Keratinocyte (primary cell): Measurements from ENCODE around the gene FAM204A. TPM values are rescaled to one million over a fixed set of nuclear protein-coding genes. Genes with fewer than 3 reads are reported as not detected.

Experiments used
- DNase-seq: peaks from one replicate; pipeline ENCODE4 v3.0.0-alpha.2; 2011; ENCODE audit warnings: low read depth, missing footprints, low spot score
- FAIRE-seq: peaks from 2 replicates; lab custom pipeline; 2011; peaks lifted over from hg19 to GRCh38; lab: Jason Lieb, UNC
- H2AFZ ChIP-seq: 2 replicates; pipeline ENCODE4 v1.6.0; 2012; ENCODE audit warnings: low read length, control low read depth, inconsistent platforms; ENCODE audit not compliant: control insufficient read depth
- H3K27ac ChIP-seq: 2 replicates; pipeline ENCODE4 v1.5.1; 2011; ENCODE audit warnings: low read length; ENCODE audit not compliant: control insufficient read depth, insufficient read depth
- H3K27me3 ChIP-seq: 3 replicates; pipeline ENCODE4 v1.6.0; 2011; ENCODE audit warnings: low read length; ENCODE audit not compliant: control insufficient read depth, insufficient read depth; ENCODE audit errors: extremely low read depth
- H3K36me3 ChIP-seq, 2 experiments: 2 replicates in 1 of 2; 3 replicates in 1 of 2; pipeline ENCODE4 v1.5.1; 2011; ENCODE audit warnings: low read length in 2 of 2, mild to moderate bottlenecking in 1 of 2; ENCODE audit not compliant: control insufficient read depth in 2 of 2, insufficient read depth in 2 of 2; ENCODE audit errors: extremely low read depth in 1 of 2
- H3K4me1 ChIP-seq: 3 replicates; pipeline ENCODE4 v1.5.1; 2011; ENCODE audit warnings: low read length; ENCODE audit not compliant: control insufficient read depth, insufficient read depth; ENCODE audit errors: extremely low read depth
- H3K4me2 ChIP-seq: 3 replicates; pipeline ENCODE4 v1.6.0; 2011; ENCODE audit warnings: low read depth, low read length; ENCODE audit not compliant: control insufficient read depth, insufficient read depth; ENCODE audit errors: extremely low read depth
- H3K4me3 ChIP-seq, 3 experiments: fragments of 200-600 bp in 1 of 3; sonication (generic) in 1 of 3; 2 replicates in 2 of 3; 3 replicates in 1 of 3; pipeline ENCODE4 v1.5.1; 2011 to 2016; ENCODE audit warnings: low read length in 3 of 3, mild to moderate bottlenecking in 3 of 3, control low read depth in 2 of 3, inconsistent platforms in 1 of 3, low read depth in 1 of 3, mixed read lengths in 1 of 3, mixed run types in 1 of 3, moderate library complexity in 1 of 3; ENCODE audit not compliant: control insufficient read depth in 2 of 3, insufficient read depth in 2 of 3; ENCODE audit errors: extremely low read depth in 1 of 3
- H3K79me2 ChIP-seq: 2 replicates; pipeline ENCODE4 v1.6.0; 2012; ENCODE audit warnings: low read length; ENCODE audit not compliant: control insufficient read depth, insufficient read depth
- H3K9ac ChIP-seq: 3 replicates; pipeline ENCODE4 v1.6.0; 2011; ENCODE audit warnings: low read length; ENCODE audit not compliant: control insufficient read depth, insufficient read depth; ENCODE audit errors: extremely low read depth
- H3K9me1 ChIP-seq: 3 replicates; pipeline ENCODE4 v1.6.0; 2011; ENCODE audit warnings: low read length; ENCODE audit not compliant: control insufficient read depth, insufficient read depth; ENCODE audit errors: extremely low read depth
- H3K9me3 ChIP-seq: 2 replicates; pipeline ENCODE4 v1.5.1; 2012; ENCODE audit warnings: low read depth, low read length; ENCODE audit not compliant: control insufficient read depth
- H4K20me1 ChIP-seq: 3 replicates; pipeline ENCODE4 v1.6.0; 2011; ENCODE audit warnings: low read length; ENCODE audit not compliant: control insufficient read depth, insufficient read depth; ENCODE audit errors: extremely low read depth
- EZH2 ChIP-seq: IDR thresholded peaks from one replicate; pipeline ENCODE4 v1.6.1; 2012; ENCODE audit warnings: inconsistent platforms, mild to moderate bottlenecking, low read length, moderate library complexity
- dilution Hi-C: fragments of 300-500 bp; cut with MboI; formaldehyde crosslinking; loops from one replicate; pipeline ENCODE4 v1.7.0; 2020; ENCODE audit warnings: low sequenced_read_pairs; ENCODE audit not compliant: extremely low pct_ligation_motif_present
- polyA plus RNA-seq, 5 experiments: library from polyadenylated mRNA; depleted of rRNA in 3 of 5; stranded (reverse) in 3 of 5; stranded (forward) in 1 of 5; unstranded in 1 of 5; fragments of >200 nt; gene quantifications; 1 replicate in 1 of 5; 2 replicates in 3 of 5; 3 replicates in 1 of 5; pipeline versions ENCODE4 v1.2.1 to v1.2.3, GENCODE V29; 2011 to 2012; ENCODE audit warnings: missing spikeins in 2 of 5, low read depth in 1 of 5, low replicate concordance in 1 of 5
- TF ChIP-seq, protein P1 (sequence below), 3 experiments: IDR thresholded peaks in 1 of 3; conservative IDR thresholded peaks in 1 of 3; optimal IDR thresholded peaks in 1 of 3; 2 replicates in 2 of 3; 3 replicates in 1 of 3; pipeline versions ENCODE3 to v1.5.1; 2011; ENCODE audit warnings: low read length in 3 of 3, mild to moderate bottlenecking in 3 of 3, moderate library complexity in 2 of 3, control low read depth in 1 of 3, inconsistent platforms in 1 of 3; ENCODE audit not compliant: insufficient read depth in 2 of 3; ENCODE audit errors: extremely low read depth in 1 of 3

FAM204A gene
- polyA plus RNA-seq, 1 donor (not counting 4 experiments of a cell fraction or from before 2014, with no cell fraction given): 38.6 TPM

DNA sequence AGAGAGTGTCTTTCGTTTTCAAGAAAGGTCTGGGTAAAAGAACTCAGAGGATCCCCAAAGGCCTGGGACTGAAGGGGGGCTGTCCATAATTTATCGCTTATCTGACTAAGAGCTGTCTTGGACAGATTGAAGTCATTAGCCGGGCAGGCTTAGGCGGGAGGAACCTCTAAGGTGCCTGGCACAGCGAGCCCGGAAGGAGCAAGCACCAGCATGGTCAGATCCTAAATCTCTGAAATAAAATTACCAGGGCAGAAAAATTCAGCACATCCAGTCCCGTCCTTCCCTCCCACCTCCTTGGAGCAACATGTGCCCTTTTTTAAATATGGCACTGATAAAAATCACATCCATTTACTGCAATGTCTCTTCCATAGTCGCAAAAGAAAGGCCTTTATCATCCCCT is 86.8 kb downstream of the FAM204A start:
- no peaks in the 10 kb centered on the region for H3K27me3 ChIP-seq
- H3K79me2 ChIP-seq: no peaks in the 10 kb centered on the region
- FAIRE-seq: no peak
- no peak for TF ChIP-seq EZH2
- TF ChIP-seq, protein P1, sequence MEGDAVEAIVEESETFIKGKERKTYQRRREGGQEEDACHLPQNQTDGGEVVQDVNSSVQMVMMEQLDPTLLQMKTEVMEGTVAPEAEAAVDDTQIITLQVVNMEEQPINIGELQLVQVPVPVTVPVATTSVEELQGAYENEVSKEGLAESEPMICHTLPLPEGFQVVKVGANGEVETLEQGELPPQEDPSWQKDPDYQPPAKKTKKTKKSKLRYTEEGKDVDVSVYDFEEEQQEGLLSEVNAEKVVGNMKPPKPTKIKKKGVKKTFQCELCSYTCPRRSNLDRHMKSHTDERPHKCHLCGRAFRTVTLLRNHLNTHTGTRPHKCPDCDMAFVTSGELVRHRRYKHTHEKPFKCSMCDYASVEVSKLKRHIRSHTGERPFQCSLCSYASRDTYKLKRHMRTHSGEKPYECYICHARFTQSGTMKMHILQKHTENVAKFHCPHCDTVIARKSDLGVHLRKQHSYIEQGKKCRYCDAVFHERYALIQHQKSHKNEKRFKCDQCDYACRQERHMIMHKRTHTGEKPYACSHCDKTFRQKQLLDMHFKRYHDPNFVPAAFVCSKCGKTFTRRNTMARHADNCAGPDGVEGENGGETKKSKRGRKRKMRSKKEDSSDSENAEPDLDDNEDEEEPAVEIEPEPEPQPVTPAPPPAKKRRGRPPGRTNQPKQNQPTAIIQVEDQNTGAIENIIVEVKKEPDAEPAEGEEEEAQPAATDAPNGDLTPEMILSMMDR (optimal IDR thresholded peaks at IDR 0.05 in 1 of 3, IDR thresholded peaks at IDR 0.05 in 1 of 3, conservative IDR thresholded peaks at IDR 0.05 in 1 of 3; ENCODE audit: extremely low read depth in 1 of 3, insufficient read depth in 2 of 3, low read length in 3 of 3): no peak
- no peaks in the 10 kb centered on the region for H3K9me1 ChIP-seq
- no peak overlapping the region for H3K27ac ChIP-seq
- no peak overlapping the region for H3K4me2 ChIP-seq
- no peaks in the 10 kb centered on the region for H3K9me3 ChIP-seq
- no peak overlapping the region for H2AFZ ChIP-seq
- dilution Hi-C loops: no loop called here
- no peak overlapping the region for H3K9ac ChIP-seq
- H4K20me1 ChIP-seq: no peaks in the 10 kb centered on the region
- H3K4me1 ChIP-seq: peaks cover 18% of the 10 kb centered on the region
- no peak overlapping the region for H3K4me3 ChIP-seq
- no peaks in the 10 kb centered on the region for H3K36me3 ChIP-seq
- DNase-seq: no peak

DNA sequence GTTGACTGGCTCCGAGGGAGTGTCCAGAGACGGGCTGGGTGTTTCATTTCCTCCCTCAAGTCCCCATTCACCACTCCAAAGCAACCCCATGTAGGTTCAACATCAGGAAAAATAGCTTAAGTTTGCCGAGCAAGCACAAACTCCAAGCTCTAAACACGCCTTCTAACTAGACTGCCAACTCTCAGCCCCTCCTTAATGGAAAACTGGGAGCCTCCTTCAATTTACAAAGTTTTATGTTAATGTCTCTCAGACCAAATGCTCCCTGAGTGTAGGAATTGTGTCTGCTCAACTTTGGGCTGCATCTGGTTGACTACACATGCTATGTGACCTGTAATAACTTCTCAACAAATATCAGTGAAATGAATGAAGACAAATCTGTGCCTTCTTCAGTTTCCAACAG is 87.5 kb downstream of the FAM204A start:
- no peak overlapping the region for H3K4me3 ChIP-seq
- no peaks in the 10 kb centered on the region for H3K27me3 ChIP-seq
- H2AFZ ChIP-seq: no peak overlapping the region
- no peak overlapping the region for H3K9ac ChIP-seq
- FAIRE-seq (no peak), DNase-seq (no peak)
- no peak overlapping the region for H3K4me2 ChIP-seq
- TF ChIP-seq, protein P1 (optimal IDR thresholded peaks at IDR 0.05 in 1 of 3, IDR thresholded peaks at IDR 0.05 in 1 of 3, conservative IDR thresholded peaks at IDR 0.05 in 1 of 3; ENCODE audit: extremely low read depth in 1 of 3, insufficient read depth in 2 of 3, low read length in 3 of 3): no peak
- no peak for TF ChIP-seq EZH2
- no peaks in the 10 kb centered on the region for H3K9me3 ChIP-seq
- no peaks in the 10 kb centered on the region for H4K20me1 ChIP-seq
- H3K9me1 ChIP-seq: no peaks in the 10 kb centered on the region
- no peak overlapping the region for H3K27ac ChIP-seq
- dilution Hi-C loops: no loop called here
- H3K4me1 ChIP-seq: peaks cover 18% of the 10 kb centered on the region
- H3K79me2 ChIP-seq: no peaks in the 10 kb centered on the region
- H3K36me3 ChIP-seq: no peaks in the 10 kb centered on the region
